Stimulated activated CD4-positive, alpha-beta T cell treated with anti-CD3 and anti-CD28 coated beads, Interleukin-1b, Interleukin-23, amount 100 ng/mL, for 4 hours (primary cell): ENCODE results near the gene EME2.

Source experiments
- DNase-seq, 2 donors: peaks; one replicate each; pipeline ENCODE4 v3.0.0-alpha.2; 2020; ENCODE audit warnings: low read depth in 2 of 2

EME2 gene

DNA sequence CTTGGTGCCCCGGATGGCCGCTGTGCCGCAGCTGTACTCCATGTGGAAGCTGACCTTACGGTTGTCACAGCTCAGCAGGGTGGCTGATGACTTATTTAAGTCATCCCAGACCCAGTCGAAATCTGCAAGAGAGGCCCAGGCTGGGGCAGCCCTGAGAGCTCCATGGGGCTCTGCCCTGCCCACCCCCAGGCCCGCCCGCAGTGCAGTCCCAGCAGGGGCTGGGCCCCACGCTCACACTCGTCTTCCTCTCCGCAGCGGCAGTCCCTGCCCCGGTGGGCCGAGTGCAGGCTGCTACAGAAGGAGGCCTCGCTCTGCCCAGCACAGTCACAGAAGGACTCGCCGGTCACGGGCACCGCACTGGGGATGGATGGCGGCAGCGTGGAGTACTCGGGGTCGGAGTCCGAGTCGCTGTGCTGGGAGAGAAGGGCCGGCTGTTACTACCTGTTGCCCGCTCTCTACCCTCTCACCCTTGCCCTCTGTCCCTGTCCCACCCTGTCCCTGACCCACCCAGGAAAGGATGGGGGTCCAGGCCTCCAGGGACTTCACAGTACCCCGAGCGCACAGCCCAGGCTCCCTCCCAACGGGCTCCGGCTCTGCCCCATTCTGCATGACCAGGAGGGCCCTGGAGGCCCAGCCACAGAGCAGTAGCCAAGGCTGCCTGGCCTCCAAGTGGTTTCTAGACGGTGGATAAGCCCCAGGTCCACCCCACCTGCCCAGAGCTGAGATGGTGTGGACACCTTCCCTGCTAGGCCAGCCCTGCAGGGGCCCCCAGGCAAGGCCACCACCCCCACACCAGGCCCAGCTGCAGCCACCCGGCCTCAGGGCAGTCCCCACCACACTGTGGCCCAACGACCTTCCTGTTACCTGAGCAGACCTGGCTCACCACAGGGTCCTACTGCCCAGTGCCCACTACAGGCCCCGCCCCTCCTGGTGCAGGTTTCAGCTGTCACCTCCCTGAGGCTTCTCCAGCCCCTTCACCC lies 5.9 kb downstream of the EME2 start:
- DNase-seq, result no peak

DNA sequence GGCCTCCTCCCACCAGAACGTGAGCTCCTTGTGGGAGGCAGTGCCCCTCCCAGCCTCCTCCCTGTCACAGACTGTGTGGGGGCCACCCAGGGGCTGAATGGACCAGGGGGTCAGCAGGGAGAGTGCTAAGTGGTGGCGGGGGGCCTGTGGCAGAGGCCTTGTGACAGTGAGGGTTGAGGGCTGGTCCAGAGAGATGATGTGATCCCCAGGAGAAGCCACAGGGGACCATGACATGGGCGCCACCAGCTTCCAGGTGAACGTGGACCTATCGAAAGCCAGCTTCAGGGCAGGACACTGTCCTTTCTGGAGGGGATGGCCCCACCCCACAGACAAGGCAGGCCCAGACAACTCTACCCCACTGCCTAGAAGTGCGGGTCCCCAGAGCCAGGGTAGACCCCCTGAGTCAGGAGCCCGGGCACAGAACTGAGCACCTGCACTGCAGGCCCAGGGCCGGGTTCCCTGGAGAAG lies 6.7 kb downstream of the EME2 start:
- no peak for DNase-seq

DNA sequence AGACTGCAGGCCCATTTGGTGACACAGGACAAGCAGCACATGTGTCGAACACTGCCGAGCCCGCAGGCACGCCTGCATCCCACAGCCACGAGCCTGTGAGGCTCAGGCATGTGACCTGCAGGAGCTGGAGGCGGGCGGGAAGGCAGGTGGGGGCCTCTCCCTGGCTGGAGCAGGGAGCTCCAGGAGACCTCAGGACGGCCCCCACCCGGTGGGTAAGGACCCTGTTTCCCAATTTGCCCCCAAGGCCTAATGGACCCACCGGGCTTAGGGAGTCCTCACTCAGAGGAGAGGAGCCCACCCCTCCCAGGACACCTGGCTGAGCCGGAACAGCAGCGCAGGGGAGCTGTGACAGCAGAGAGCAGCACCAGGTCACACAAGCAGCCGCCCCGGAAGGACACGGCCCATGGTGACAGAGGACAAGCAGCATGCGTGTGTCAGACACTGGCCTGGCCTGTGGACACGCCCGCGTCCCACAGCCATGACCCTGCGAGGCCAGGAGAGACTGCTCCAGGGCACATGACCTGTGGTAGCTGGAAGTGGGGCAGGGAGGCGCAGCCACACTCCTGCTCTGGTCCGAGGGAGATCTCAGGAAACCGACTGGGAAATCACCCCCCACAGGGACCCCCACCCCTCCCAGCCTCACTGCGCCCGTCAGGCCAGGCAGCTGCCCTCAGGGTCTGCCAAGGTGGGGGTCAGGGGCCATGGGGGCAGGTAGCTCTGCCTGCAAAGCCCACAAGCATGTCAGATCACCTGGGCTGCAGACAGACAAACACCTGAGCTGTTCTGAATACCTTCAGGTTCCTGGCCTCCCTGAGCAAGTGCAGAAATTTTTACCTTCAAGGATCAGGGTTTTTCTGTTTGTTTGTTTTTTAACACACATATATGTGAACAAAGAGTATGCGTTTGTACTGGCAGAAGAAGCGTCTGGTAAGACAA lies 7.4 kb downstream of the EME2 start:
- DNase-seq, result no peak

DNA sequence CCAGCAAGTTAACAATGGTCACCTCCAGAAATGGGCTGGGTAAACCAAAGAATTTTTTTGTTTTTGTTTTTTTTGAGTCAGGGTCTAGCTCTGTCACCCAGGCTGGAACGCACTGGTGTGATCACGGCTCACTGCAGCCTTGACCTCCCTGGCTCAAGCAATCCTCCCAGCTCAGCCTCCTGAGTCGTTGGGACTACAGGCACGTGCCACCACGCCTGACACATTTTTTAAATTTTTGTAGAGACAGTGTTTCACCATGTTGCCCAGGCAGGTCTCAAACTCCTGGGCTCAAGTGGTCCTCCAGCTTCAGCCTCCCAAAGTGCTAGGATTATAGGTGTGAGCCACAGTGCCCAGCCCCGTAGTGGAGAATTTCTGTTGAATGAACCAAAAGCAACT lies 8.1 kb downstream of the EME2 start:
- no peak for DNase-seq

DNA sequence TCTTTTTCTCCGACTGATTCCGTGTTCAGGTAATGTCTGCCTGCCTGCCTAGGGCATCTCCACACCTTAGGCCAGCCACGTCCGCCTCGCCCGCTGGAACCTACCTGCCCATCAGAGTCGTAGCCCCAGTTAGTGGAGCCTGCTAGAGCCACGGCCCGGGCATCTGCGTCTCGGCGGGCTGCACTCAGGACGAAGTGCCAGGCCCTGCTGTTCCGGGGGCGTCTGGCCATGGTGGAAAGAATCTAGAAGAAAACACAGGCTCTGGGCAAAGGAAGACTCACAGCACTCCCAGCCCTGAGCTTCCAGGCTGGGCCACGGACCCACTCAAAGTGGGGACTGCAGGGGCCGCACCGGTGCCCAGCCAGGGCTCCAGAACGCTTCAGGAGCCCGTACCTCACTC lies 8.6 kb downstream of the EME2 start:
- DNase-seq, result no peak

DNA sequence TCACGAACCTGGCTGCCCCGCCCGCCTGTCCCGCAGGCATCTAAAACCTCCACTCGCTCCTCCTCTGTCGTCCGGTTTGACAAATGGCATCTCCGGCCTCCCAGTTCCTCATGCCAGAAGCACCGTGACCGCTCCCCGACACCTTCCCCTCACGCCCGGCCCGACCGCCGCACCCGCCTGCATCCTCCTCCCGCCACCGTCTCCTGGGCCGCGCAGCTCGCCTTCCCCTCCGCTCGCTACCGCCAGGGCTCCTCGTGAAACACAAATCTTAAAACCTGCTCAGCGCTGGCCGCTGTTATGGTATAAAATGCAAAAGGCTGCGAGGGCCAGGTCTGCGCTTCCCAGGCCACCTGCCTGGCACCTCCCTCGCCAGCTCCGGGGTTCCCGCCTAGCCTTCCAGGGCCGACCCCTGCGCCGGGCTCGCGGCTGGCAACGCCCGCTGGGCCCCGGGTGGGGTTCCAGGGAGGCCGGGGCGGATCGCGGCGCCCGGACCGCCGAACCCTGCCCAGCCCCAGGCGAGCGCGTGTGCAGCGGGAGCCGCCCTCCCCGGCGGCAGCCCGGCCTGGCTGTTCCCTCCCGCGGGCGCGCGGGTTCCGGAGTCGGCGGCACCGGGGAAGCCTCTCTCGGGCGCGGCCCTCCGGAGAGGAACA lies 9.3 kb downstream of the EME2 start:
- DNase-seq, result no peak

DNA sequence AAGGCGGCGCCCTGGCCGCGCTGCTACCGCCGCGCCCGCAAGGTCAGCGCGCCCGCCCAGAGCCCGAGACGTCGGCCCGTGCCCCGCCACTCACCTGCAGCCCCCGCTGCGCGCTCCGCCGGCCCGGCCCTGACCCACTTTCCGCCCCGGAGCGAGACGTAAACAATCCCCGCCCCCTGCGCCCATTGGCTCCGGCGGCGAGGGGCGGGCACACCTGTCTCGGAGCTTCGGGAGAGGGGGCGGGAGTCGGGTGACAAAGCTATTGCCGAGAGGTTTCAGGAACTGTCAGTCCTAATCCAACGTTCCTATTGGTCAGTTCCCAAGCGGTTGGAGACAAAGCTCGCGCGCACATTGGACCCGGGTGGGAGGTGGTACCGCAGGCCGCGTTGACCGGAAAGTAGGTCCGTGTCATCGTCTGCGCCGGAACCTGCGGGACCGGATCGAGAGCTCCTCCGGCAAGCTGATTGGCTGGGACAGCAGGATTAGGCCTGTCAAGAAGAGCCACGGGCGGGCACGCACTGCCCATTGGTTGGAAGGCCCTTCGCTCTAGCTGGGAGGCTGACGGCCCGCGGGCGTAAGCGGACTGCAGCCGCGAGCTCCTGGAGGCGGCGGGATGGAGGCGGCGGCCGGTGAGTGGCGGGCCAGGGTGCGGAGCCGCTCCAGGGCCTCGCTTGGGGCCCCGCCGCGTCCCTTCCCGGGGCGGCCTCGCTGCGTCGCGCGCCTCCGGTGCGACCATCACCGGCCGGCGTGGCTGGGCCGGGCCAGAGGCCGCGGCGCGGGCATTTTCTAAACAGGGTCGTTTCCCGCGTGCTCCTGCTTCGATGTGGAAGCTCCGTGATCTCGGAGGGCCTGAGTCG lies 10.0 kb downstream of the EME2 start, which contains the start of the genes NUBP2 and SPSB3:
TSS of gene NUBP2 (plus strand) at position 553 of the 857 bp plus-strand sequence. CDS start at position 614, 61 bp downstream.
TSS of gene SPSB3 (minus strand) at position 164 of the 857 bp plus-strand sequence. CDS start 1,088 bp downstream, outside the sequence.
- peak; percentile 88 to 93 for DNase-seq

DNA sequence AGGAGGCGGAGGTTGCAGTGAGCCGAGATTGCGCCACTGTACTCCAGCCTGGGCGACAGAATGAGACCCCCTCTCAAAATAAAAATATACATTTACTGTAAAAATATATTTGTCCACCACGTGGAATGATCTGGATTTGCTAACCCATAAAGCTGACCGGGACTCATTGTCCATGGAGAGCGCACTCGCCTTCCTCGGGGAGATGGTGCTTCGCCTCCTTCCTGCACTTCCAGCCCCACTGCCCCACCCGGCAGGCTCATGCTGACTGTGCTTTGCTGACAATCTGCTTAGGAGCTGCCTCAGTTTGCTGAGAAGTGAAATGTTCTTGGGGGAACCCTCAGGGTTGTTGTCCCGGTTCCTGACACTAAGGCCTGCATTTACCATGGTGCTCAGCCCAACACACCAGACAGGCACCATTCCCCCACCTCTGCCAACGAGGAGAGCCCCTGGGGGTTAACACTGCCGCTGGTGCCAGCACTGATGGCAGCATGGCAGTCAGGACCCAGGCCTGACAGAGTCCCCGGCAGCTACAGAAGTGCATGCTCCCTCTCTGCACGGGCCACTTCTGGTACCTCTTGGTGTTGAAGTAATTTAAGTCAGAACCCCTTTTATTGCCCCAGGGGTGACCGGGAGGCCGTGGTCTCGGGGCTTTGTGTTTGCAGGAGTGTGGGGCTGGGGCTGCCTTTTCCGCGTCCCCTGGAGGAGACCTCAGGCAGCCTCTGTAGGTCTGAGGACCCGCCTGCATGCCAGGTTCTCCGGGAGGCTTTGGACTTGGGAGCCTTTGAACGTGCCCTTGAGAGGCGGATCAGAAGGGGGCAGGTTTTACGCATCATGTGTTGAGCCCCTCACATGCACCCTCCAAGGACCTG lies 12.6 kb downstream of the EME2 start:
- DNase-seq, result no peak

DNA sequence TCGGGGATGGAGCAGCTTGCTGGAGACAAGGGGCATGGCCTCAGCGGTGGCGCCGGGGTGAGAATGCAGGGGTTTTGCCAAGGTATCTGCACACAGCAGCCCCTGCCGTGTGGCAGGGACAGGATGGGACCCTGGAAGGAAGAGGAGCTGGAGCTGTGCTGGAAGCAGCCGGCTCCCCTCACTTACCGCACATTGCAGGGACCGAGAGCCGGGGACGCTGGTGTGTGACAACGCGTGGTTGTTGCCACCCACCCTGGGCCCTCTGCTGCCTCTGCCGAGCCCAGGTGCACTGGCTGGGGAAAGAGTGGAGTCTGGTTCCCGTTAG lies 13.2 kb downstream of the EME2 start:
- no peak for DNase-seq

DNA sequence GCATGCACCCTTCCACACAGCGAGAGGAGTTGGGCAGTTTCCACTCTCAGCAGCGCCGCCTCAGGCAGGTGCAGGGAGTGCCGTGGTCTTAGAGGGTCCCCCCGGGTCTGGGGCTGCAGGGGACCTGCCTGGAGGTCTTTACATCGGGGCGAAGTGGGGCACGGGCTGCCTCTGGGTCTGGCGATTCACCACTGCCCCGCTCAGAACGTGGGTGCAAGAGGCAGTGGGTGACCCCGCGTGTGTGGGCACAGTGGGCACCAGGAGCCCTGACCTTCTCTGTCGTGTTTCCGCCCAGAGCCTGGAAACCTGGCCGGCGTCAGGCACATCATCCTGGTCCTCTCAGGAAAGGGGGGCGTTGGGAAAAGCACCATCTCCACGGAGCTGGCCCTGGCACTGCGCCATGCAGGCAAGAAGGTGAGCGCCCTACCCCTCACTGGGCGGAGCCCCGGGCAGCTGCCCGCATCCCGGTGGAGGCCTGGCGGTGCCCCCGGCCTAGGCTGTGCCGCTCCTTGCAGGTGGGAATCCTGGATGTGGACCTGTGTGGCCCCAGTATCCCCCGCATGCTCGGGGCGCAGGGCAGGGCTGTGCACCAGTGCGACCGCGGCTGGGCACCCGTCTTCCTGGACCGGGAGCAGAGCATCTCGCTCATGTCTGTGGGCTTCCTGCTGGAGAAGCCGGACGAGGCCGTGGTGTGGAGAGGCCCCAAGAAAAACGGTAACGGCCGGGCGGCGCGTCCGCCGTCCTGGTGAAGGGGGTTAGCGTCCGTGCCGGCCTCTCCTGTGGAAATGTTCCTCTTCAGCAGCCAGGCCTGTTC lies 13.8 kb downstream of the EME2 start:
- no peak for DNase-seq

DNA sequence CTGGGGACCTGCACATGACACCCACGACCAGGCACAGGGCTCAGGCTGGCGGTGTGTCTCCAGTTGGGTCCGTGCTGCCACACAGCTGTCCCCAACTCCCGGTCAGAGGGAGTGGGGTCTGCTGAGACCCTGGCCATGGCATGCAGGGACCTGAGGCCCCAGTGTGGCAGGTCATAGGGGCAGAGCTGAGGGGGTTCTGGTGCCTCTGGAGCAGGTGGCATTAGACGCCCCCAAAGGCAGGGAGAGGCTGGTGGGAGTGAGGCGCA lies 14.4 kb downstream of the EME2 start:
- no peak for DNase-seq

DNA sequence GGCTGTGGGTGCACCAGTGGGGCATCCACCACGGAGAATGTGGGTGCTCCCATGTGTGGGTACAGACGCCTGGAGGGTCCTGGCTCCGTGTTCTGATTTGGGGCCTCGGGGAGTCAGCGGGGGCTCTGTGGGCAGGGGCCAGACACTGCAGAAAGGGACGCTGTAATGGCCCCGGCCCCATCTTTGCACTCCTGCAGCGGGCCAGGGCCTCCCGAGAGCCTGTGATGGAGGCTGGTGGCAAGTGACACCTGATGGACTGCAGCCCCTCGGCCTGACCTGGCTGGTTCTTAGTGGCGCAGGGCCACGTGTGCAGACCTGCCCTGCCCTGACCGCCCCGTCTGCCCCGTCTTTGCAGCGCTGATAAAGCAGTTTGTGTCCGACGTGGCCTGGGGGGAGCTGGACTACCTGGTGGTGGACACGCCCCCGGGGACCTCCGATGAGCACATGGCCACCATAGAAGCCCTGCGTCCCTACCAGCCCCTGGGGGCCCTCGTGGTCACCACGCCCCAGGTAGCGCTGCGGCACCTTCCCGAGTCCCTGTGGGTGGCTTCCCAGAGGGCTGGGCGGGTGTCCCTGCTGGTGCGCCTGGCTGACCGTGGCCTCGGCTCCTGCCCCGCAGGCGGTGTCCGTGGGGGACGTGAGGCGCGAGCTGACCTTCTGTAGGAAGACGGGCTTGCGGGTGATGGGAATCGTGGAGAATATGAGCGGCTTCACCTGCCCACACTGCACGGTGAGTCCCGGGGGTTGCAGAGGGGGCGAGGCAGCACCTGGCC lies 14.9 kb downstream of the EME2 start:
- DNase-seq, result no peak

DNA sequence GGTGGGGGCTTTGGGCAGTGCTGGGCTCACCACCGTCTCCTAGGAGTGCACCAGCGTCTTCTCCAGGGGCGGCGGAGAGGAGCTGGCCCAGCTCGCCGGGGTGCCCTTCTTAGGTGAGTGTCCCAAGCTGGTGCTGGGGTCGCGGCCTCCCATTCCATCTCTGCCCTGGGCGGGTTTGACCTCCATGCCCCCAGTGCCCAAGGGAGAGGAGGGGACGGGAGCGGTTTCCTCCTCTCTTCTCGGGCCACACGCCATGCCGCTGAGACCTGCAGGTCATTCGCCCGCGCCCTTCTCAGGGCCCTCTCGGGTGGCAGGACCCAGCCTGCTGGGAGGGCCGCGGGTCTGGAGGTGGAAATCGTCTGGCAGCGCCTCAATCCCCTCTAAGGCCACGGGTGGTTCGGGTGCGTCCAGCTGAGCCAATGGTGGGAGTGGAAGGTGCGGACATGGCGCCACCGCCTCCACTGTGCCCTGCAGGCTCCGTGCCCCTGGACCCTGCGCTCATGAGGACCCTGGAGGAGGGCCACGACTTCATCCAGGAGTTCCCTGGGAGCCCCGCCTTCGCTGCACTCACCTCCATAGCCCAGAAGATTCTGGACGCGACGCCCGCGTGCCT lies 15.6 kb downstream of the EME2 start:
- no peak for DNase-seq

DNA sequence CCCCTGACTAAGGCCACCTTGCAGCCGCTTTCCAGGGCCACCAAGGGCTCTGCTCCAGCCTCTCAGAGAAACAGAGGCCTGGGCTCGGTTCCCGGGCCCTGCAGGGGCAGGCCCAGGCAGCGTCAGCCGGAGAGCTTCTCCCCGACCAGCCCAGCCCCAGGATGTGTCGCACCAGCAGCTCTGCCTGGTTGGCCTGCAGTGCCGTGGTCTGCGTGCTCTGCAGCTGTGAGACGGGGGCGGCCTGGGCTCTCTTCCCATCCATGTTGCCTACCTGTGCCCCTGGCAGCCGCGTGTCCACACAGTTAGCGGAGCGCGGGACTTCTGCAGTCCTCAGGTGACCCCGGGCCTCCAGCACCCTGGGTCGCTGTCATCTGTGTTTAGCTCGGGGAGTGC lies 16.1 kb downstream of the EME2 start:
- no peak for DNase-seq

DNA sequence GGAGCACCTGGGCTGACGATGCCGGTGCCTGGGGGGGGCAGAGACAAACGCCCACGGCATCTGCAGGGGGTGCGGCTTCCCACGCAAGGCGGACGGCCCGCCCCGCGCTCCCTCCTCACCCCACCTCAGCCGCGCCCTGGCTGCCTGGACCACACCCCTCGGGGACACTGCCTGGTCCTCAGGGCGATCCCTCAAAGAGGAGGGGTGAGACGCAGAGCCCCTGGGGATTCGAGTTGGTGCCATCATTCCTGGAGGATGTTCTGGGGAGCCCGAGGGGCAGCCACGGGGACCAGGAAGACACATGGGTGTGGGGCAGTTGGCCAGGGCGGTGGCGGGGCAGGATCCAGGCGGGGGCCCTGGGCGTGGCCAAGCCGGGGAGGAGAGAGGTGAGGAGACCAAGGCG lies 17.0 kb downstream of the EME2 start:
- no peak for DNase-seq

DNA sequence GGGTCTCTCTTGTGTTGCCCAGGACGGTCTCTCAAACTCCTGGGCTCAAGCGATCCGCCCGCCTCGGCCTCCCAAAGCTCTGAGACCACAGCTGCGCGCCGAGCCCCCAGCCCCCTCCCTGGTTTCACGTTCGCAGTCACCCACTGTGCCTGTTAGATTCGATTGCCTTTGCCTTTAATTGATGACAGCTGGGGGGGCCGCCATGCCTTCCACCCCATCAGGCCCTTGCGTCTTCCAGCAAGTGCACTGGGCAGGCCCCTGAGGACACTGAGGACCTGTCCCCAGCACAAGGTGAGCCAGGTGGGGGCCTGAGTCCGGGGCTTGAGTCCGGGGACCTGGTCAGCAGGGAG lies 17.6 kb downstream of the EME2 start:
- no peak for DNase-seq

DNA sequence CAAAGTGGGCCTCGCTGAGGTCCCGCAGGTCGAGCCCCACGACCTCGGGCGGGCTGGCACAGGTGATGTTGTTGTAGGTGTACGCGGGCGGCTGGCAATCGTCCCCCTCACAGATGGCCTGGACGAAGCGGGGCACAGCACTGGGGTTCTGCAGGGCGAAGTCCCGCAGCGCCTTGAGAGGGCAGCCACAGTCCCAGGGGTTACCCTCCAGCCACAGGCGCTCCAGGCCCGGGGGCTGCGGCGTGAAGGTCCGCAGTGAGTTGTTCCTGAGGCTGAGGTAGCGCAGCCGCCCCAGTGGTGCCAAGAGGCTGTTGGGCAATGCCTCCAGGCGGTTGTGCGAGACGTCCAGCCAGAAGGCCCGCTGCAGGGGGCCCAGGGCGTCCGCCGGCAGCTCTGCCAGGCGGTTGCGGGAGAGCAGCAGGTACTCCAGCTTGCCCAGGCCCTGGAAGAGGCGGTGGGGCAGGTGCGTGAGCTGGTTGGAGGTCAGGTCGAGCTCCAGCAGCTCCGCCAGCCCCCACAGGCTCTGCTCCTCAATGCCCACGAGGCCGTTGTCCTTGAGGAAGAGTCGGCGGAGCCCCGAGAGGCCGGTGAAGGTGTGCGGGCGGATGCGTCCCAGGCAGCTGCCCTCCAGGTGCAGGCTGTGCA lies 18.1 kb downstream of the EME2 start:
- DNase-seq, result no peak
